ENCODE results near the gene GCH1. TPM values are rescaled to one million over a fixed set of nuclear protein-coding genes. Genes with fewer than 3 reads are reported as not detected.

Gene GCH1
- total RNA-seq, 1 donor from 2014 or later, result 0.43 TPM

DNA sequence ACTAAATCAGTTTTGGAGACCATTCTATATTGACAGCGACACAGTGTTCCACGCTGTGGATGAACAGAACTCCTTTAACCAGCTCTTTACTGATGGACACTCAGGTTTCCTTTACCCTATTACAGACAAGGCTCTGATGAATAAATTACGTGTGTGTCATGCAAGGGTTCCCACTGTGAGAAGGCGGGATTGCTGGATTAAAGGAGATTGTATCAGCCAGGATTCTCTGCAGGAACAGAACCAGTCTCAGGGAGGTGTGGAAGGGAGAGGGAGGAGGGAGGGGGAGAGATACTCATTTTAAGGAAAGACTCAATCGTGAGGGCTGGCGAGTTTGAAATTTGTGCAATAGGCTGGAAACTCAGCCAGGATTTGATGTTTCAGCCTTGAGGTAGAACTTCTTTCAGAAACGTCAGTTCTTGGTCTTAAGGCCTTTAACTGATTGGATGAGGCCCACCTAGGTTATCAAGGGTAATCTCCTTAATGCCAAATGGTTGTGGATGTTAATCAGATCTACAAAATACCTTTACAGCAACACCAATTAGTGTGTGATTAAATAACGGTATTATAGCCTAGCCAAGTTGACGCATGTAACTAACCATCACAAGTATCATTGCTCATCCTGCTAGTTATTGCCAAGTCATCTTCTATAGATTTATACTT is 104.0 kb downstream of the GCH1 start:
- H3K27me3 Mint-ChIP-seq (ENCODE audit: unreplicated experiment), result peaks cover 11% of the 10 kb centered on the region
- H3K4me3 Mint-ChIP-seq (ENCODE audit: unreplicated experiment), result no peak overlapping the region
- H3K4me1 Mint-ChIP-seq (ENCODE audit: unreplicated experiment), result no peaks in the 10 kb centered on the region
- TF ChIP-seq, protein P1, sequence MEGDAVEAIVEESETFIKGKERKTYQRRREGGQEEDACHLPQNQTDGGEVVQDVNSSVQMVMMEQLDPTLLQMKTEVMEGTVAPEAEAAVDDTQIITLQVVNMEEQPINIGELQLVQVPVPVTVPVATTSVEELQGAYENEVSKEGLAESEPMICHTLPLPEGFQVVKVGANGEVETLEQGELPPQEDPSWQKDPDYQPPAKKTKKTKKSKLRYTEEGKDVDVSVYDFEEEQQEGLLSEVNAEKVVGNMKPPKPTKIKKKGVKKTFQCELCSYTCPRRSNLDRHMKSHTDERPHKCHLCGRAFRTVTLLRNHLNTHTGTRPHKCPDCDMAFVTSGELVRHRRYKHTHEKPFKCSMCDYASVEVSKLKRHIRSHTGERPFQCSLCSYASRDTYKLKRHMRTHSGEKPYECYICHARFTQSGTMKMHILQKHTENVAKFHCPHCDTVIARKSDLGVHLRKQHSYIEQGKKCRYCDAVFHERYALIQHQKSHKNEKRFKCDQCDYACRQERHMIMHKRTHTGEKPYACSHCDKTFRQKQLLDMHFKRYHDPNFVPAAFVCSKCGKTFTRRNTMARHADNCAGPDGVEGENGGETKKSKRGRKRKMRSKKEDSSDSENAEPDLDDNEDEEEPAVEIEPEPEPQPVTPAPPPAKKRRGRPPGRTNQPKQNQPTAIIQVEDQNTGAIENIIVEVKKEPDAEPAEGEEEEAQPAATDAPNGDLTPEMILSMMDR (IDR thresholded peaks at IDR 0.05), result no peak
- DNase-seq (ENCODE audit: extremely low spot score, unreplicated experiment), result no peak
- peaks cover 22% of the 10 kb centered on the region for H3K9me3 Mint-ChIP-seq (ENCODE audit: unreplicated experiment)
- H3K36me3 Mint-ChIP-seq (ENCODE audit: unreplicated experiment), result peaks cover 5% of the 10 kb centered on the region
- H3K27ac Mint-ChIP-seq (ENCODE audit: unreplicated experiment), result no peak overlapping the region

DNA sequence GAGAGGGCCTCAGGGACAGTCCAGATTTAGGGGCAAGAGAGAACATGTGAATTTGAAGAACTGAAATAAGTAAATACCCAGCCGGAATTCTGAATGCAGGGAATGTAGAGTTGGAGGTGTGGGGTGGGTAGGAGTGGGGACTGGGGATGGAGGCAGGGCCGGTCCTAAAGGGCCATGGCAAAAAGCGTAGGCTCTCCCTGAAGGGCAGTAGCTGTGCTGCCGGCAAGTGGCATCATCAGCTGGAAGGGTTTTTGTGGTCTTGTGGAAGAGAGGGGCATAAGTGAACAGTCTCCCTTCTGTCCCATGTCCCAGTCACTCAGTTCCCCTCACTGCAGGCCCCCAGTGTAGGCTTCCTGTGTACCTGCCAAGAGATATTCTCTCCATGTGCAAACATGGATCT is 104.6 kb downstream of the GCH1 start:
- no peak for DNase-seq (ENCODE audit: extremely low spot score, unreplicated experiment)
- Mint-ChIP-seq H3K27me3 (ENCODE audit: unreplicated experiment) (peaks cover 11% of the 10 kb centered on the region), H3K4me1 (ENCODE audit: unreplicated experiment) (no peaks in the 10 kb centered on the region), H3K9me3 (ENCODE audit: unreplicated experiment) (peaks cover 22% of the 10 kb centered on the region), H3K36me3 (ENCODE audit: unreplicated experiment) (peaks cover 5% of the 10 kb centered on the region), H3K27ac (ENCODE audit: unreplicated experiment) (no peak overlapping the region), H3K4me3 (ENCODE audit: unreplicated experiment) (no peak overlapping the region)
- TF ChIP-seq, protein P1 (IDR thresholded peaks at IDR 0.05), result no peak

DNA sequence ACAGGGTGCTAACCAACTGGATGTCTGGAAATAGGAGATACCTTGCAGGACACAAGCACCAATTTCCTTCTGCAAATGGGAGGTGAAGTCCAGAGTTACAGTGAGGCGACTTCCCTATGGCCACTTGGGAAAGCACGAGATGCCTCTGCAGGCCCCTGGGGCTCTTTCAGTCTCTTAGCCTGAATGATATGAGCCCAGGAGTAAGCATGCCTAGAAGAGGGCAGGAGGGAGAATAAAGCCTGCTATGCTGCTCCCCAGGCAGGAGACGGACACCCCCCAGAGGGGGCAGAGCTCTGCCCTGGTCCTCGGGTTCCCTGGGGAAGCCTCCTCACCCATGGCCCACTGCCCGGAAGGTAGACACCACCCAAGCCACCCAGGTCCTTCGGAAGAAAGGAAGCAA is 105.1 kb downstream of the GCH1 start:
- Mint-ChIP-seq H3K27ac (ENCODE audit: unreplicated experiment) (no peak overlapping the region), H3K4me1 (ENCODE audit: unreplicated experiment) (no peaks in the 10 kb centered on the region), H3K4me3 (ENCODE audit: unreplicated experiment) (no peak overlapping the region), H3K9me3 (ENCODE audit: unreplicated experiment) (peaks cover 22% of the 10 kb centered on the region), H3K27me3 (ENCODE audit: unreplicated experiment) (peaks cover 11% of the 10 kb centered on the region), H3K36me3 (ENCODE audit: unreplicated experiment) (peaks cover 5% of the 10 kb centered on the region)
- TF ChIP-seq, protein P1 (IDR thresholded peaks at IDR 0.05), result no peak
- no peak for DNase-seq (ENCODE audit: extremely low spot score, unreplicated experiment)

DNA sequence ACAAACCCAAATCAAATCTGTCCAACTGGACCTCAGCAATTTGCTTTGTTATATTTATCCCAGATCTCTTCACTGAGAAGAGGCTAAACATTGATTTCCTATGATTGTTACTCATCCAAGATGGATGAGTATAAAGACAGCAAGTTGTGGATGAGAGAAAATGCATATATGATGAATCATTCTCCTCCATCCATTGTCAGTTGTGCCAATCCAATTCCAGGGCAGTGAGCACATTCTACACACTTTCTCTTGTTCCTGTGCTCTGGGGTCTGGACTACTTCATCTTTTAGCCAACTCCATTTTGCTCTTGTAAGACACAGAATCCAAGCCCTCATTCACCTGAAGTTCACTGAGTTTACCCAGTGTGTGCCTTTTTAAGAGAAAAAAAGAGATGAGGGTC is 105.7 kb downstream of the GCH1 start:
- DNase-seq (ENCODE audit: extremely low spot score, unreplicated experiment), result no peak
- peaks cover 22% of the 10 kb centered on the region for H3K9me3 Mint-ChIP-seq (ENCODE audit: unreplicated experiment)
- no peak overlapping the region for H3K4me3 Mint-ChIP-seq (ENCODE audit: unreplicated experiment)
- H3K4me1 Mint-ChIP-seq (ENCODE audit: unreplicated experiment), result no peaks in the 10 kb centered on the region
- peaks cover 5% of the 10 kb centered on the region for H3K36me3 Mint-ChIP-seq (ENCODE audit: unreplicated experiment)
- TF ChIP-seq, protein P1 (IDR thresholded peaks at IDR 0.05), result no peak
- H3K27ac Mint-ChIP-seq (ENCODE audit: unreplicated experiment), result no peak overlapping the region
- peaks cover 11% of the 10 kb centered on the region for H3K27me3 Mint-ChIP-seq (ENCODE audit: unreplicated experiment)

DNA sequence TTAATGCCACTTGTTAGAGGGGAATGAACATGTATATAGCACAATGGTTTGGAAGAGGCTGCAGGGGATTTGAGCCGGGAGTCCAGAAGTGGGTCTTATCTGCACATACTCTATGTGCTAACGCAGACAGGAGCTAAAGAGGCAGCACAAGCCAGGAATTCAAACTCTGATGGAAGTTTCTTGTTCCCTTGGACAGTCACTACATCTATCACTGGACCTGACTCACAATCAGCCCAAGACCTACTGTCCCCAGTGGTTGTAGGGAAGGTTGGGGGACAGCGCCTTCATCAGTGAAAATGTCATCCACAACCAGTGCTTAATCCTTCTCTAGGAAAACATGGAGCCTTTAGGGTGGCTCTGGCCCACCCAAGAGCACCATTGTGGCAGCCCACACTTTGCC is 107.8 kb downstream of the GCH1 start:
- DNase-seq (ENCODE audit: extremely low spot score, unreplicated experiment), result no peak
- Mint-ChIP-seq H3K27ac (ENCODE audit: unreplicated experiment) (no peak overlapping the region), H3K36me3 (ENCODE audit: unreplicated experiment) (peaks cover 8% of the 10 kb centered on the region), H3K9me3 (ENCODE audit: unreplicated experiment) (peaks cover 12% of the 10 kb centered on the region), H3K27me3 (ENCODE audit: unreplicated experiment) (peaks cover under 1% of the 10 kb centered on the region), H3K4me3 (ENCODE audit: unreplicated experiment) (no peak overlapping the region), H3K4me1 (ENCODE audit: unreplicated experiment) (no peaks in the 10 kb centered on the region)
- TF ChIP-seq, protein P1 (IDR thresholded peaks at IDR 0.05), result no peak
